H1 (cell line): ENCODE results near the gene C14orf93. TPM values are rescaled to one million over a fixed set of nuclear protein-coding genes. Genes with fewer than 3 reads are reported as not detected.

Experiments
- CTCF ChIA-PET: fragments of 300-600 bp; sonication (Branson Sonifier 250); formaldehyde crosslinking; loops from one replicate; lab custom pipeline; 2021; ENCODE audit not compliant: partially characterized antibody; lab: Charles Lee
- POLR2A ChIA-PET: fragments of 300-600 bp; sonication (Branson Sonifier 250); formaldehyde crosslinking; loops from one replicate; lab custom pipeline; 2021; ENCODE audit warnings: inconsistent platforms; ENCODE audit not compliant: partially characterized antibody; lab: Charles Lee
- DNase-seq, 2 experiments: peaks; one replicate each; pipeline versions ENCODE4 v3.0.0 to v3.0.0-alpha.2; 2010 to 2022; ENCODE audit warnings: low spot score in 2 of 2, low read depth in 1 of 2, mixed read lengths in 1 of 2
- FAIRE-seq: peaks from 2 replicates; lab custom pipeline; 2011; peaks lifted over from hg19 to GRCh38; lab: Jason Lieb, UNC
- H2AFZ ChIP-seq: 2 replicates; pipeline ENCODE4 v1.8.1; 2012; ENCODE audit warnings: low read length, inconsistent platforms
- H2AK5ac ChIP-seq: 2 replicates; pipeline ENCODE4 v1.6.1; 2013; ENCODE audit warnings: low read depth, low read length
- H2BK120ac ChIP-seq: replicated peaks from 2 replicates; pipeline ENCODE3; 2013; ENCODE audit warnings: low read depth, low read length, inconsistent platforms
- H2BK12ac ChIP-seq: 2 replicates; pipeline ENCODE4 v1.6.1; 2013; ENCODE audit warnings: low read depth, low read length
- H2BK15ac ChIP-seq: 2 replicates; pipeline ENCODE4 v1.6.1; 2013; ENCODE audit warnings: low read length
- H2BK20ac ChIP-seq: 2 replicates; pipeline ENCODE4 v1.6.1; 2013; ENCODE audit warnings: low read length
- H2BK5ac ChIP-seq: 2 replicates; pipeline ENCODE4 v1.6.1; 2013; ENCODE audit warnings: low read depth, low read length
- H3K14ac ChIP-seq: 2 replicates; pipeline ENCODE4 v1.6.1; 2013; ENCODE audit warnings: inconsistent platforms; ENCODE audit not compliant: insufficient read length
- H3K18ac ChIP-seq: 2 replicates; pipeline ENCODE4 v1.6.1; 2013; ENCODE audit warnings: low read length; ENCODE audit errors: extremely low read depth
- H3K23ac ChIP-seq: 2 replicates; pipeline ENCODE4 v1.6.1; 2013; ENCODE audit warnings: inconsistent platforms; ENCODE audit not compliant: insufficient read length
- H3K23me2 ChIP-seq: 2 replicates; pipeline ENCODE4 v1.6.1; 2013; ENCODE audit warnings: low read depth, low read length
- H3K27ac ChIP-seq: 2 replicates; pipeline ENCODE4 v1.6.1; 2011; ENCODE audit warnings: low read depth, low read length, inconsistent platforms
- H3K27me3 ChIP-seq, 4 experiments: replicated peaks in 1 of 4; 1 replicate in 1 of 4; 2 replicates in 3 of 4; pipeline versions ENCODE4 v1.6.1 to v1.8.1; 2011 to 2013; ENCODE audit warnings: low read length in 3 of 4, mild to moderate bottlenecking in 3 of 4, inconsistent platforms in 2 of 4, mixed read lengths in 2 of 4, moderate library complexity in 1 of 4; ENCODE audit not compliant: control insufficient read depth in 3 of 4, insufficient read depth in 3 of 4; ENCODE audit errors: extremely low read depth in 1 of 4
- H3K36me3 ChIP-seq, 4 experiments: 2 replicates each; pipeline versions ENCODE4 v1.6.1 to v1.8.1; 2011 to 2013; ENCODE audit warnings: mild to moderate bottlenecking in 4 of 4, low read length in 3 of 4, moderate library complexity in 2 of 4, control low read depth in 1 of 4, inconsistent platforms in 1 of 4; ENCODE audit not compliant: insufficient read depth in 4 of 4, control insufficient read depth in 2 of 4
- H3K4ac ChIP-seq: replicated peaks from 2 replicates; pipeline ENCODE3; 2013; ENCODE audit warnings: low read length, low read depth, mixed read lengths, inconsistent platforms; ENCODE audit not compliant: insufficient read length
- H3K4me1 ChIP-seq, 4 experiments: replicated peaks in 1 of 4; 1 replicate in 1 of 4; 2 replicates in 3 of 4; pipeline versions ENCODE4 v1.6.1 to v1.8.1; 2011 to 2013; ENCODE audit warnings: low read length in 3 of 4, inconsistent platforms in 2 of 4, mixed read lengths in 1 of 4; ENCODE audit not compliant: insufficient read depth in 4 of 4, control insufficient read depth in 3 of 4
- H3K4me2 ChIP-seq, 2 experiments: 2 replicates each; pipeline versions ENCODE4 v1.6.1 to v1.8.1; 2011 to 2013; ENCODE audit warnings: low read depth in 2 of 2, low read length in 2 of 2, control low read depth in 1 of 2, inconsistent platforms in 1 of 2, mild to moderate bottlenecking in 1 of 2; ENCODE audit not compliant: insufficient read depth in 1 of 2
- H3K4me3 ChIP-seq, 4 experiments: fragments of 200-600, 300-600 bp in 1 of 4; sonication (generic), shearing (Covaris generic), sonication (Bioruptor Twin) in 1 of 4; 2 replicates each; pipeline versions ENCODE4 v1.5.1 to v1.8.1; 2011 to 2016; ENCODE audit warnings: low read length in 4 of 4, low read depth in 3 of 4, control low read depth in 2 of 4, inconsistent platforms in 2 of 4, mild to moderate bottlenecking in 2 of 4, mixed read lengths in 1 of 4, moderate library complexity in 1 of 4; ENCODE audit not compliant: insufficient read depth in 2 of 4; ENCODE audit errors: extremely low read depth in 1 of 4
- H3K56ac ChIP-seq: replicated peaks from 2 replicates; pipeline ENCODE3; 2013; ENCODE audit warnings: low read depth, mild to moderate bottlenecking, mixed read lengths, low read length, inconsistent platforms; ENCODE audit not compliant: insufficient read length
- H3K79me1 ChIP-seq: 2 replicates; pipeline ENCODE4 v1.6.1; 2013; ENCODE audit warnings: low read depth, low read length, control low read depth
- H3K79me2 ChIP-seq, 2 experiments: 2 replicates each; pipeline versions ENCODE4 v1.6.1 to v1.8.1; 2012 to 2013; ENCODE audit warnings: low read length in 2 of 2, mild to moderate bottlenecking in 2 of 2, inconsistent platforms in 1 of 2; ENCODE audit not compliant: insufficient read depth in 2 of 2, control insufficient read depth in 1 of 2
- H3K9ac ChIP-seq, 4 experiments: replicated peaks in 1 of 4; 1 replicate in 1 of 4; 2 replicates in 3 of 4; pipeline versions ENCODE4 v1.6.1 to v1.8.1; 2011 to 2013; ENCODE audit warnings: low read depth in 3 of 4, low read length in 3 of 4, control low read depth in 2 of 4, mild to moderate bottlenecking in 2 of 4, moderate library complexity in 2 of 4, inconsistent platforms in 1 of 4; ENCODE audit errors: extremely low read depth in 1 of 4
- H3K9me3 ChIP-seq, 2 experiments: 2 replicates each; pipeline versions ENCODE4 v1.6.1 to v1.8.1; 2012 to 2013; ENCODE audit warnings: mild to moderate bottlenecking in 2 of 2, moderate library complexity in 2 of 2, control low read depth in 1 of 2, inconsistent platforms in 1 of 2, low read depth in 1 of 2, low read length in 1 of 2, mixed read lengths in 1 of 2; ENCODE audit not compliant: insufficient read depth in 2 of 2
- H4K20me1 ChIP-seq, 2 experiments: replicated peaks in 1 of 2; 2 replicates each; pipeline versions ENCODE3 to v1.8.1; 2011 to 2013; ENCODE audit warnings: inconsistent platforms in 2 of 2, low read length in 2 of 2, mild to moderate bottlenecking in 1 of 2; ENCODE audit not compliant: insufficient read depth in 2 of 2, control insufficient read depth in 1 of 2
- H4K5ac ChIP-seq: 2 replicates; pipeline ENCODE4 v1.6.1; 2013; ENCODE audit warnings: low read length, low read depth, mixed read lengths, inconsistent platforms; ENCODE audit not compliant: insufficient read length
- H4K8ac ChIP-seq: 2 replicates; pipeline ENCODE4 v1.8.0; 2013; ENCODE audit warnings: mild to moderate bottlenecking, moderate library complexity, low read length, inconsistent platforms; ENCODE audit not compliant: insufficient read depth; ENCODE audit errors: extremely low read depth
- H4K91ac ChIP-seq: replicated peaks from 2 replicates; pipeline ENCODE3; 2013; ENCODE audit warnings: low read length, mixed read lengths, inconsistent platforms; ENCODE audit not compliant: insufficient read length
- BCL11A ChIP-seq, 2 experiments: IDR thresholded peaks; one replicate each; pipeline ENCODE4 v1.6.1; 2011; ENCODE audit warnings: low read depth in 2 of 2, low read length in 2 of 2, mild to moderate bottlenecking in 2 of 2
- CBX5 ChIP-seq: fragments of 300-800, 300-1000 bp; sonication (generic); IDR thresholded peaks from 2 replicates; pipeline ENCODE4 v1.7.1; 2016; ENCODE audit warnings: antibody characterized with exemption, low read length, low read depth
- SIX5 ChIP-seq: IDR thresholded peaks from 2 replicates; pipeline ENCODE4 v1.6.1; 2011; ENCODE audit warnings: mild to moderate bottlenecking, low read depth, low read length
- WGBS, 2 experiments: shearing (Covaris generic) in 1 of 2; methylation state at CpG; one replicate each; pipeline versions ENCODE4 v1.1.6 to v1.1.7; 2013 to 2015; ENCODE audit warnings: low lambda C conversion rate in 2 of 2, mixed read lengths in 2 of 2, inconsistent platforms in 1 of 2, low coverage in 1 of 2, missing lambda C conversion rate in 1 of 2; ENCODE audit not compliant: insufficient replicate concordance in 2 of 2, insufficient coverage in 1 of 2, insufficient read length in 1 of 2; ENCODE audit errors: extremely low coverage in 1 of 2, missing lambda C conversion rate in 1 of 2; 5-methylcytosine and 5-hydroxymethylcytosine counted together
- polyA plus RNA-seq, 7 experiments: library from polyadenylated mRNA; depleted of rRNA in 3 of 7; stranded (reverse) in 5 of 7; unstranded in 2 of 7; fragments of >200 nt in 5 of 7; fragments of 200-250 nt in 2 of 7; gene quantifications; 1 replicate in 5 of 7; 2 replicates in 1 of 7; 4 replicates in 1 of 7; pipeline versions ENCODE4 v1.2.1 to v1.2.3, GENCODE V29; 2011 to 2013; ENCODE audit warnings: missing spikeins in 2 of 7, mixed read lengths in 2 of 7
- total RNA-seq: library from RNA; stranded (reverse); fragmentation: NEBNext Ultra II Directional; extraction: Animal tissue kit (Norgen Biotek cat#: 25700); gene quantifications from 2 replicates; pipeline ENCODE4 v1.2.1, GENCODE V29; 2021

C14orf93 gene
- total and polyA plus RNA-seq, 2 of the 8 experiments (the other 6 are each of a cell fraction or from before 2014, with no cell fraction given) = 7.8 to 8.2 TPM

DNA sequence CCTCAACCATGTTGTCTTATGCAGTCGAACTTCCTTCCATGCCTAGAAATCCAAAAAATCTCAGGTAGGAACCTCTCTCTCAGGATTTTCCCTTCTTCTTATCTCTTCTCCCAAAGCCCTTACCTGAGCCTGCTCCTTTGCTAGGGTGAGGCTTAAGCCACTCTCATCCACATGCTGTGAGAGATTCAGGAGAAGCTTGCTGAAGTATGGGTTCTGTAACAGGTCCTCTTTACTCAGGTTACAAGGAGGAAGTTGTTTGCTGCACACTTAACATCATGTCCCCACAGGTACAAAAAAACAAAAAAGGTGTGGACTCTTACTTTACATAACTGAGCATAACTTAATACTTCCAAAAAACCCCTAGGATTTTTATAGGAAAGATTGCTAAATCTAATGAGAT, 57.5 kb downstream of the C14orf93 start:
- no peak overlapping the region for H4K8ac ChIP-seq
- no peak for FAIRE-seq

More for the DNA sequence above, 57.5 kb downstream of the C14orf93 start:
- no peaks in the 10 kb centered on the region for H3K27me3 ChIP-seq
- no peak overlapping the region for H3K27ac ChIP-seq
- CTCF ChIA-PET = interaction anchor here (0.5 to 5.4 kb wide), 6 partner anchors 11 to 50 kb away, joined by 3 to 43 read pairs (median 3); no protein-coding TSS in a partner anchor
- no peak overlapping the region for H3K9ac ChIP-seq
- POLR2A ChIA-PET = interaction anchor here (1.2 kb wide), 1 partner anchor 29 kb away, joined by 6 read pairs; no protein-coding TSS in a partner anchor
- no peak overlapping the region for H3K23ac ChIP-seq
- no peak overlapping the region for H3K4me2 ChIP-seq
- 0 out of 4 replicates have a peak, but pooled peaks cover 0 to 4% of the 10 kb centered on the region in 2 experiments for H3K79me2 ChIP-seq
- no peak overlapping the region for H2BK120ac ChIP-seq
- H3K4me3 ChIP-seq = no peak overlapping the region
- H3K36me3 ChIP-seq = peaks cover 2 to 36% (median 9%) of the 10 kb centered on the region in 4 experiments; a peak in 6 of 8 replicates
- WGBS, 2 experiments = 94% methylated on average over 1 of the region's 1 CpG; no CpG with 5 or more reads in 1 of the 2 experiments
- H2BK15ac ChIP-seq = no peak overlapping the region
- no peak overlapping the region for H2BK20ac ChIP-seq
- H4K91ac ChIP-seq = no peak overlapping the region
- H3K79me1 ChIP-seq = no peaks in the 10 kb centered on the region
- no peak overlapping the region for H2AK5ac ChIP-seq
- no peak overlapping the region for H3K4ac ChIP-seq
- DNase-seq = no peak
- no peak overlapping the region for H3K14ac ChIP-seq
- peaks cover 5% of the 10 kb centered on the region for H3K23me2 ChIP-seq
- H2BK12ac ChIP-seq = no peak overlapping the region
- no peak overlapping the region for H3K56ac ChIP-seq
- no peak overlapping the region for H2AFZ ChIP-seq
- no peaks in the 10 kb centered on the region for H4K20me1 ChIP-seq
- H3K18ac ChIP-seq = no peak overlapping the region
- no peaks in the 10 kb centered on the region for H3K9me3 ChIP-seq
- H2BK5ac ChIP-seq = no peak overlapping the region
- peaks cover 2 to 4% (median 2%) of the 10 kb centered on the region in 4 experiments; a peak in 5 of 7 replicates for H3K4me1 ChIP-seq
- no peak overlapping the region for H4K5ac ChIP-seq
- TF ChIP-seq BCL11A (IDR thresholded peaks at IDR 0.05; ENCODE audit: low read depth in 2 of 2, low read length in 2 of 2) (no peak), SIX5 (no peak), CBX5 (no peak)
